Fibroblast of peridontal ligament (primary cell): ENCODE measurements around the gene LMO4.
A peak's percentile ranks its signal among the peaks of the same experiment; 100 is the strongest.

Experiments
- DNase-seq: peaks from one replicate; pipeline ENCODE4 v3.0.0-alpha.2; 2010; ENCODE audit errors: extremely low read depth

The LMO4 gene, protein sequence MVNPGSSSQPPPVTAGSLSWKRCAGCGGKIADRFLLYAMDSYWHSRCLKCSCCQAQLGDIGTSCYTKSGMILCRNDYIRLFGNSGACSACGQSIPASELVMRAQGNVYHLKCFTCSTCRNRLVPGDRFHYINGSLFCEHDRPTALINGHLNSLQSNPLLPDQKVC

GRCh38 chr1:87328272-87329050 is at the start of gene LMO4:
Gene LMO4, plus strand, starts transcription at chr1:87328880. Its CDS starts 3,136 bp downstream, at chr1:87332016.
- peak; percentile 97 for DNase-seq

DNA sequence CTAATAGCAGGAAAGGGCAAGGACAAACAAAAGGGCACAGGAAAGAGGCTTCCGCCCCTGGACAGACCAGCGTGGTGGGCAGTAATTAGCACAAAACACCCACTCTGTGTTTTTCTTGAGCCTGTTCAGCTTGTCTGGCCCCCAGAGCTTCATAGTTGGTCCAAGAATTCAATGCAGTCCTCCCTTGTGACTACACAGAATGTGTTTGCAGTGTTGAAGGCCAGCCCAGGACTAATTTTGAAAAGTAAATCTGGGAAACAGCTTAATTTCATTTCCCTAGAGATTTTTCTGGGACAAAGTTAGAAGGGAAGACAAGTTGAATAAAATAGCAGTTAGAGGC is 49.2 kb upstream of the LMO4 start:
- no peak for DNase-seq

DNA sequence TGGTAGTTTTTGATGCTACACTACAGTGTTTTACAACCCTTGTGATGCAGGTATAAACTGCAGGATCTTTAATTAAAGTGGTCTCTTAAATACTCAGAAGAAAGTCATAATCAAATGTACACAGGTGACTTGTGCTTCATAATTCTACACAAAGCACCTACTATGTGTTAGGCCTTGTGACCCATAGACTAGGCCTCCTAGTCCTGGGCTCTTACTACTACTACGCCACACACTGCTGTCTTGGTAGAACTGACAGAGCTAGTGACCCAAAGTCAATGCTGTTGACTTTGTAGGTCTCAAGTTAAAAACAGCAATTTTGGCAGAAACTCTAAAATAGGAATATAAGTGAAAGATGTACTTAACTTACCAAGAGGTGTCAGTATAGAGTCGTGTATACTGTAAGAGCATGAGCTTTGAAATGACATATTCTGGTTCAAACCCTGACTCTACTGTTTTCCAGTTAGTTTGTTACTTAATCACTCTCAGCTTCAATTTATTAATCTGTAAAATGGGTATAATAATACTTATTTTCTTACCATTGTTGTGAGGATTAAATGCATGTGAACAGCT is 48.6 kb upstream of the LMO4 start:
- peak; percentile 17 for DNase-seq

DNA sequence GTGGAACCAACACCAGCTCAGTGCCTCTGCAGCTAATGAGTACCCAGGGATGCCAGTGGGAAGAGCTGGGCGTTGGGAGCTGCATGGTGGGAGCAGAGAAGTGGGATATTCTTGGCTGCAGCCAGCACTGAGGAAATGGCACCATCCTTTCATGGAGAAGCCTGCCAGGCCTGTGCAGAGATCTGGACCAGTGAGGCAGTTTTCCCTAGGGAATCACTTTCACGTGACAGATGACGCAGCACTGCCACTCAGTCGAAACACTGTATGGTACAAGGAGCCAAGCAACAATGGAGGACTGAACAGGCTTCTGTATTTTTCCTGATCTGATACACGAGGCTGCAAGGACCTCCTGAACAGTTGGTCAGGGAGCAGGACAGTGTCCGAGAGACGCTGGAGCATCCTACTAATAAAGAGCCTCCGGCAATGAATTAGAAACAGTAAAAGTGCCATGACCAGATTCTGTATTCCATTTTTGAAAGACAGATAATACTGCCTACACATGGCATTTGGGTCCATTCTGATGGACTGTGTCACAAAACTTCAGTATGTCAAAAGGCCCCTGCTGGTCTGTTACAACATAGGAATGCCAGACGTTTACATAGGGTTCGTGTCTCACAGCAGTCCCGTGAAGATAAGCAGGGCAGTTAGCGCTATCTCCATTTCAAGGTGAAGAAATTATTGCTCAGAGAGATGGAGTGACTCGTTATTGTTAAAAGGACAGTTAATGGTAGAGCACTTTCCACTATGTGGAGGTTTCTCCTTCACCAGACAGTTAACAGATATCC is 44.0 kb upstream of the LMO4 start:
- DNase-seq = no peak

DNA sequence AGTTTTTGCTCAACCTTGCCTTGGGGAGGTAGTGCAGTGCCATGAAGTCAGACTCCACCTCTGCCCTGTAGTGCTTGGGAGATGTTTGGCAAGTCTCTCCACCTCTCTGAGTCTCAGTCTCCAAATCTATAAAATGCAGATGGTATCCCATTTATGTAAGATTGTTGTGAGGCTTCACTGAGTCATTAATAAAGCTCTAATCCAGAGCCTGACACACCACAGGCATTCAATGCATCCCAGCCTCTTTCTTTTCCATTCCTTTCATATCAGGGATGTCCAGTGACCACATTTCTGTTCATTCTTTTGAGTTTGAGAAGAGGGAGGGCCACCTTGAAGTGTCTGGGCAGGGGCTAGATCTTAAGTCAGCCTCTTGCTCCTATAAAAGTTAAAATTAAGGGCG is 37.6 kb upstream of the LMO4 start:
- peak; percentile 3 for DNase-seq

- DNase-seq = peak; percentile 73
Observed at GRCh38 chr1:87292684-87293493, 35.8 kb upstream of the LMO4 start.

GRCh38 chr1:87294633-87295032 is 34.0 kb upstream of the LMO4 start:
- DNase-seq = no peak

DNA sequence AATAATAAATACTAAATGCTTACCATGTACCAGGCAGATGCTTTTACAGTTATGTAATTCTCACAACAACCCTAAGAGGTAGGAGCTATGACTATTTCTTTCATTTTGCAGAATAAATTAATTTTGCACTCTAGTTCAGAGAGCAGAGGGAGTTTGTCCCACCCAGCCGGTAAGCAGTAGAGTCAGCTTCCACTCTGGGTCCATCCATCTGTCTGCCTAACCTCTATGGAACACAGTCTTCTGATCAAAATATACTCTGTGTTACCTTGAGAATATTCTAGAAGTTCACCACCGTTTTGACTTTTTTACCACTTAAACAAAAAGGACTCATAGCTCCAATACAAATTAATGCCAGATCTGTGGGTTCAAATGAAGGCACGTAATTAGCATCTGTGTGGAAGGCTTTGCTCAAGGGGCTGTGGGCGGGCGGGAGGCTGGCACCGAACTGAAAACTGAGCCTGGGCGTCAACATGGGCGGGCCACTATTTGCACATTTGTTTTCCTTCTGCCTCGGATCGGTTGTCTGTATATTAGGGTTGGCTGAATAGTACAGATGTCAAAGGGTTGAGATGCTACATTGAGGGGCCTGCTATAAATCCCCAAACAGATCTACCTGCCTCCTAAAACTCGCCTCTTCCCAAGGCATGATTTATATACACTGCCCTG is 33.1 kb upstream of the LMO4 start:
- DNase-seq = no peak

DNA sequence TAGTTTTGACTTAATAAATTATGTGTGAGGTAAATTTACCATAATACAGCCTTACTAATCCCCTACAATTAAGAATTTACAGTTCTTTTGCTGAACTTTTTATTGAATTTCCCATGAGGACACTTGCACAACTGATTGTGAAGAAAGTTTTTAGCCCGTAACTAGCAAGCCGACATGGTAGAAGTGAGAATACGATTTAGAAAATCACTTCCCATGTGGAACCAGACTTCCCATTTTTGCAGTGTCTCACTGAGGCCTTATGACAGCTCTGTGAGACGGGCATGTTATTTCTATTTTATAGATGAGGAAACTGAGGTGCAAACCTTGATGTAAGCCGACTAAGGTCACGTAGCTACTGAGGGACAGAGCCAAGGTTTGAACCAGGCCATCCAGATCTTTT is 32.5 kb upstream of the LMO4 start:
- DNase-seq = no peak

- no peak for DNase-seq
Observed at GRCh38 chr1:87299661-87300060, 29.0 kb upstream of the LMO4 start.

DNA sequence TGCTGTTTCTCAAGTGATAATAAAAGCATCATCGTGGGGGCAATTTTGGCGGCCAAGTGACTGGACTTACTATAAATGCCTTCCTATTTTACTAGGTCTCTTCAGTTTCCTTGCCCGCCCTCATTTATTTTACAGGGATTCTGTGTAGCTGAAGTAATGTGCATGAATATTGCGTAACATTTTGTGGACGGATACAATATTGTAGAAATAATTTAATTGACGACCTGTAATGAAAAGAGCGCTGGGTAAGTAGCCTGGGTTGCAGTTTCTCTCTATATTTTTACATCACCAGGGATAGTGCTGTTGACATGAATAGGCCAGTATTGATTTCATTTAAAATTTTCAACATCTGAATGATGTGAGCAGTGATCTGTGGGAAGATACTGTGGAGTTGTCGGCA is 28.1 kb upstream of the LMO4 start:
- no peak for DNase-seq

- DNase-seq = no peak
Observed at GRCh38 chr1:87305151-87305550, 23.5 kb upstream of the LMO4 start.

DNA sequence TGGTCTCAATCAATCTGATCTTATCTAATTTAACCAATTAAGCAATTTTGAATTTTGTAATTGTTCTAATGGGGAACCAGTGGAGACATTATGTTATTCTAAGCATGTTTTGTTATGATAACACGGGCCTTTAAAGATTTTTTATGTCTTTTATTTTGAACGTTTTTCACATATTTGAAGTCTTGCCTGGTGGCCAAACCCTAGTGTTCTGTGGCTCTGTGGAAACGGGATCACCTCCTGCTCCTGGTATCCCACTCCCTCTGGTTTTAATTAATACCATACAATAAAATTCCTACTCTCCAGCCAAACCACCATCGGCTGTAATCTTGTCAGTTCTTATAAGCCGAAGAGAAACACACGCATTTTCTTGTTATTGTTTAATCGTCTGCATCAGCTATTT is 22.9 kb upstream of the LMO4 start:
- DNase-seq = no peak

DNA sequence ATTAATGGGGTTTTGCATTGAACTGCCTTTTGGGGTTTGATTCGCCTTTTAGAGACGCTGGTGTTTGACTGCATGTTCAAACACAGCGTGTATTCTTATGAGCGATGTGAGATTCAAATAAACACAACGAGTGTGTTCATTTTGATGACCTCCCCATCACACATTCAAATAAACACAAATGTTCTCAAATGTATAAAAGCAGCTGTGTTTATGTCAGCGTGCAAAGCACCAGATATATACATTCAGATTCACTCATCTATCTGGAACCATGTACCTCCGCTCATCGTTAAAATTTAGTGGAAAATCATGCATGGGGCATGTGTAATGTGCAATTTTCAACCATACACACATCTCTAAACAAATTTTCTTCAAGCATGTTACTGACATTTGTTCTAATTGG is 21.4 kb upstream of the LMO4 start:
- DNase-seq = no peak

GRCh38 chr1:87307931-87308330 is 20.7 kb upstream of the LMO4 start:
- DNase-seq = no peak

- DNase-seq = no peak
Observed at GRCh38 chr1:87314091-87314490, 14.6 kb upstream of the LMO4 start.

GRCh38 chr1:87318056-87318650 is 10.5 kb upstream of the LMO4 start:
- no peak for DNase-seq

GRCh38 chr1:87318806-87319205 is 9.9 kb upstream of the LMO4 start:
- no peak for DNase-seq

DNA sequence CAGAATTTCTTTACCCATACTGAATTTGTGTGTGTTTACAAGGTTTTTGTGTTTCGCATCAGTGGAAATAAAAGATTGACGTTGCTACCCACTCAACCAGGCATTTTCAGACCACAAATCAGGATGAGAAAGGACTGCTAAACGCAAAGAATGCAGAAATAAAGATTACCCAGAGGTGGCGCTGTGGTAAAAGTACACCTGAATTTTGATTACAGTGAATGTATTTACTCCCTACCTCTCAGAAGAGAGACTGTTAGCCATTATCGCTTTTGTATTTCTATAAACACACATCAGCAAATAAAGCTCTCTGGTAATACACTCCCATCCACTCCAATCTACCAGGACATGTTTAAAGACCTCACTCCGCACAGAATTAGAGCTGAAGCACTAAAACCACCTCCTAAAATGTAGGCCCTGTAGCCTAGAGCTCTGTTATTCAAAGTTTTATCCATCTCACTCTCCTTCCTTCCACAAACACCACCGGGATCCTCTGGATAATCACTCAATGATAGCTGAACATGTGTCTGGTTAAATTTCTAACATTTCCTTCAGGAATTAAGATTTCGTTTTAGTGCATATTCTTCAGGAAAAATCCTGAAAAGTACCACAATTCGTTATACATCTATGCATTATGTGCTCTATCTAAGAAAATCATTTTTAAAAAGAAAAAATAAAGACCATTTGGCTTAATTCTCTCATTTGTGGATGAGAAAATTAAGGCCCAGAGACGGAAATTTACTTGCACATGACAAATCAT is 2.5 kb upstream of the LMO4 start:
- peak; percentile 63 for DNase-seq
